ENCODE measurements around the gene CHIT1. TPM values are rescaled to one million over a fixed set of nuclear protein-coding genes. Genes with fewer than 3 reads are reported as not detected.

CHIT1 gene
- total and polyA plus RNA-seq, 2 of the 8 experiments (the other 6 are each of a cell fraction or from before 2014, with no cell fraction given), result not detected

- Histone ChIP-seq H3K79me2 (ENCODE audit: control insufficient read depth in 1 of 2, insufficient read depth in 2 of 2, low read length in 2 of 2) (no peaks in the 10 kb centered on the region), H4K91ac (replicated peaks; ENCODE audit: insufficient read length, low read length) (no peak overlapping the region), H3K9me3 (ENCODE audit: insufficient read depth in 2 of 2, low read depth in 1 of 2, low read length in 1 of 2) (no peaks in the 10 kb centered on the region), H2BK15ac (ENCODE audit: low read length) (0 out of 2 replicates have a peak overlapping the region, but pooled peaks have one; percentile 40), H3K27me3 (replicated peaks in 1 of 4; ENCODE audit: control insufficient read depth in 3 of 4, extremely low read depth in 1 of 4, insufficient read depth in 3 of 4, low read length in 3 of 4) (peaks cover 0 to 4% (median 2%) of the 10 kb centered on the region in 4 experiments; a peak in 4 of 7 replicates), H3K79me1 (ENCODE audit: low read depth, low read length) (no peaks in the 10 kb centered on the region), H3K18ac (ENCODE audit: extremely low read depth, low read length) (peak overlapping the region; percentile 90), H3K27ac (ENCODE audit: low read depth, low read length) (no peak overlapping the region), H3K4me2 (ENCODE audit: insufficient read depth in 1 of 2, low read depth in 2 of 2, low read length in 2 of 2) (peak overlapping the region; percentile 12 to 81; a peak in 3 of 4 replicates), H3K4me1 (replicated peaks in 1 of 4; ENCODE audit: control insufficient read depth in 3 of 4, insufficient read depth in 4 of 4, low read length in 3 of 4) (peaks cover 0 to 3% (median 1%) of the 10 kb centered on the region in 4 experiments; a peak in 2 of 7 replicates), H2AFZ (ENCODE audit: low read length) (peak overlapping the region; percentile 95), H3K14ac (ENCODE audit: insufficient read length) (no peak overlapping the region), H4K8ac (ENCODE audit: extremely low read depth, insufficient read depth, low read length) (peak overlapping the region; percentile 84; the same call in 1 of the 2 replicates), H3K36me3 (ENCODE audit: control insufficient read depth in 2 of 4, insufficient read depth in 4 of 4, low read length in 3 of 4) (no peaks in the 10 kb centered on the region), H3K4me3 (ENCODE audit: extremely low read depth in 1 of 4, insufficient read depth in 2 of 4, low read depth in 3 of 4, low read length in 4 of 4) (peak overlapping the region; percentile 50 to 70 (median 56)), H2BK5ac (ENCODE audit: low read depth, low read length) (no peak overlapping the region), H2BK12ac (ENCODE audit: low read depth, low read length) (no peak overlapping the region; the same call in 1 of the 2 replicates), H3K56ac (replicated peaks; ENCODE audit: insufficient read length, low read depth, low read length) (no peak overlapping the region), H3K4ac (replicated peaks; ENCODE audit: insufficient read length, low read depth, low read length) (no peak overlapping the region), H3K23ac (ENCODE audit: insufficient read length) (no peak overlapping the region), H2AK5ac (ENCODE audit: low read depth, low read length) (no peak overlapping the region), H2BK20ac (ENCODE audit: low read length) (peak overlapping the region; percentile 40; the same call in 1 of the 2 replicates), H2BK120ac (replicated peaks; ENCODE audit: low read depth, low read length) (no peak overlapping the region), H3K9ac (replicated peaks in 1 of 4; ENCODE audit: extremely low read depth in 1 of 4, low read depth in 3 of 4, low read length in 3 of 4) (no peak overlapping the region), H3K23me2 (ENCODE audit: low read depth, low read length) (0 out of 2 replicates have a peak, but pooled peaks cover 2% of the 10 kb centered on the region), H4K5ac (ENCODE audit: insufficient read length, low read depth, low read length) (no peak overlapping the region), H4K20me1 (replicated peaks in 1 of 2; ENCODE audit: control insufficient read depth in 1 of 2, insufficient read depth in 2 of 2, low read length in 2 of 2) (no peaks in the 10 kb centered on the region)
- WGBS, 2 experiments (ENCODE audit: extremely low coverage in 1 of 2, insufficient coverage in 1 of 2, insufficient read length in 1 of 2, insufficient replicate concordance in 2 of 2, low coverage in 1 of 2, low lambda C conversion rate in 2 of 2, missing lambda C conversion rate in 1 of 2), result 6% methylated on average over 20 of the region's 20 CpGs; no CpG with 5 or more reads in 1 of the 2 experiments
- FAIRE-seq (no peak), DNase-seq (ENCODE audit: low read depth in 1 of 2, low spot score in 2 of 2) (peak; percentile 50 to 89)
- POLR2A ChIA-PET (ENCODE audit: partially characterized antibody), result interaction anchor here (0.7 to 2.3 kb wide), 6 partner anchors 60 to 242 kb away, joined by 3 to 7 read pairs (median 3); partner anchors contain the start of gene PPFIA4
- CTCF ChIA-PET (ENCODE audit: partially characterized antibody), result interaction anchor here (0.6 to 39.0 kb wide), 83 partner anchors 11 to 1442 kb away, joined by 3 to 785 read pairs (median 5); partner anchors contain the start of genes ADORA1, BTG2, FMOD and KLHL12
- TF ChIP-seq MAFK (IDR thresholded peaks at IDR 0.05; ENCODE audit: low read depth, low read length) (no peak), RAD21 (IDR thresholded peaks at IDR 0.05 in 1 of 2, conservative IDR thresholded peaks at IDR 0.05 in 1 of 2; ENCODE audit: low read depth in 2 of 2, low read length in 2 of 2) (peak; percentile 75 to 85), MAX (IDR thresholded peaks at IDR 0.05) (peak; percentile 51; the same call in 1 of the 2 replicates), ASH2L (IDR thresholded peaks at IDR 0.05; ENCODE audit: low read length) (peak; percentile 90), EGR1 (IDR thresholded peaks at IDR 0.05; ENCODE audit: borderline replicate concordance, low read depth, low read length) (0 out of 2 replicates have a peak, but pooled peaks have one; percentile 30), NRF1 (IDR thresholded peaks at IDR 0.05; ENCODE audit: low read depth, low read length) (0 out of 2 replicates have a peak, but pooled peaks have one; percentile 11), PHF8 (conservative IDR thresholded peaks at IDR 0.05; ENCODE audit: low read depth, low read length) (peak; percentile 21; the same call in 1 of the 2 replicates), CTCF (IDR thresholded peaks at IDR 0.05; ENCODE audit: control extremely low read depth in 1 of 3, insufficient read depth in 1 of 3, low read depth in 1 of 3, low read length in 3 of 3) (peak; percentile 42 to 90 (median 87)), BRCA1 (IDR thresholded peaks at IDR 0.05; ENCODE audit: low read depth, low read length) (no peak)
Measured at GRCh38 chr1:203267347-203267846, 37.9 kb upstream of the CHIT1 start.

Measured in H1 (cell line).